Measurements from ENCODE around the gene SGSM1. TPM values are rescaled to one million over a fixed set of nuclear protein-coding genes. Genes with fewer than 3 reads are reported as not detected.
A peak's percentile ranks its signal among the peaks of the same experiment; 100 is the strongest.

SGSM1 gene
- total RNA-seq, 4 donors from 2014 or later, result 1.4 to 3.3 (median 2.1) TPM

- H3K9me3 ChIP-seq, result no peaks in the 10 kb centered on the region
- DNase-seq, result no peak
- peaks cover 0 to 6% (median 0%) of the 10 kb centered on the region in 4 donors for H3K4me1 ChIP-seq
- H3K27ac ChIP-seq, result no peak overlapping the region
- H3K36me3 ChIP-seq, result no peaks in the 10 kb centered on the region
- no peak for TF ChIP-seq POLR2A (IDR thresholded peaks at IDR 0.05)
- TF ChIP-seq, protein P1, sequence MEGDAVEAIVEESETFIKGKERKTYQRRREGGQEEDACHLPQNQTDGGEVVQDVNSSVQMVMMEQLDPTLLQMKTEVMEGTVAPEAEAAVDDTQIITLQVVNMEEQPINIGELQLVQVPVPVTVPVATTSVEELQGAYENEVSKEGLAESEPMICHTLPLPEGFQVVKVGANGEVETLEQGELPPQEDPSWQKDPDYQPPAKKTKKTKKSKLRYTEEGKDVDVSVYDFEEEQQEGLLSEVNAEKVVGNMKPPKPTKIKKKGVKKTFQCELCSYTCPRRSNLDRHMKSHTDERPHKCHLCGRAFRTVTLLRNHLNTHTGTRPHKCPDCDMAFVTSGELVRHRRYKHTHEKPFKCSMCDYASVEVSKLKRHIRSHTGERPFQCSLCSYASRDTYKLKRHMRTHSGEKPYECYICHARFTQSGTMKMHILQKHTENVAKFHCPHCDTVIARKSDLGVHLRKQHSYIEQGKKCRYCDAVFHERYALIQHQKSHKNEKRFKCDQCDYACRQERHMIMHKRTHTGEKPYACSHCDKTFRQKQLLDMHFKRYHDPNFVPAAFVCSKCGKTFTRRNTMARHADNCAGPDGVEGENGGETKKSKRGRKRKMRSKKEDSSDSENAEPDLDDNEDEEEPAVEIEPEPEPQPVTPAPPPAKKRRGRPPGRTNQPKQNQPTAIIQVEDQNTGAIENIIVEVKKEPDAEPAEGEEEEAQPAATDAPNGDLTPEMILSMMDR (IDR thresholded peaks at IDR 0.05), result no peak
- no peaks in the 10 kb centered on the region for H3K27me3 ChIP-seq
- no peak overlapping the region for H3K4me3 ChIP-seq
Measured at GRCh38 chr22:24824915-24825314, 18.9 kb downstream of the SGSM1 start.

GRCh38 chr22:24826710-24827285 lies 20.8 kb downstream of the SGSM1 start:
- H3K36me3 ChIP-seq, result no peaks in the 10 kb centered on the region
- peak overlapping the region in 2 of 4 donors; percentile 31 to 68 for H3K27ac ChIP-seq
- no peak for DNase-seq
- H3K9me3 ChIP-seq, result no peaks in the 10 kb centered on the region
- no peak overlapping the region for H3K4me3 ChIP-seq
- H3K4me1 ChIP-seq, result no peaks in the 10 kb centered on the region
- TF ChIP-seq POLR2A (IDR thresholded peaks at IDR 0.05), result no peak
- TF ChIP-seq, protein P1 (IDR thresholded peaks at IDR 0.05), result no peak
- H3K27me3 ChIP-seq, result no peaks in the 10 kb centered on the region

DNA sequence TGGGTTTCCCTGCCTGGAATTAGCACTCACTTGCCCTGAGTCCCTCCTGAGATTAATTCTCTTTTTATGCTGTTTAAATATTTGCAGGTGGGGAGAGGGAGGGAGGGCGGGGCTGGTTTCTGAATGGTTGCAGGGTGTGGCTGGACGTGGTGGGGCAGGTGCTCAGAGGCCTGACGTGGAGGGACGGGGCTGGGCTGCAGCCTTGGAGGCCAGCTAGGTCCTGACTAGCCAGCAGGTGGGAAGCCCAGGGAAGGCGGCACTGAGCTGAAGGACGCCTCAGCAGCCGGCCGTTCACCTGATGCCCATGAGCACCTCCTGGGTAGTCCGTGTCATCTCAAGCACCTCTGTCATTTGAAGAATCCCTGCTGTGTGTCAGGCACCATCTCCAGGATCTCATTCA lies 21.3 kb downstream of the SGSM1 start:
- Histone ChIP-seq H3K27ac (peak overlapping the region in 2 of 4 donors; percentile 31 to 68), H3K36me3 (no peaks in the 10 kb centered on the region), H3K4me1 (no peaks in the 10 kb centered on the region), H3K9me3 (no peaks in the 10 kb centered on the region), H3K27me3 (no peaks in the 10 kb centered on the region), H3K4me3 (no peak overlapping the region)
- TF ChIP-seq POLR2A (IDR thresholded peaks at IDR 0.05), result no peak
- TF ChIP-seq, protein P1 (IDR thresholded peaks at IDR 0.05), result no peak
- peak in 2 of 3 donors; percentile 66 to 76 for DNase-seq

- Histone ChIP-seq H3K27me3 (no peaks in the 10 kb centered on the region), H3K27ac (no peak overlapping the region), H3K36me3 (no peaks in the 10 kb centered on the region), H3K9me3 (no peaks in the 10 kb centered on the region), H3K4me3 (no peak overlapping the region), H3K4me1 (no peaks in the 10 kb centered on the region)
- no peak for DNase-seq
- TF ChIP-seq POLR2A (IDR thresholded peaks at IDR 0.05), result no peak
- TF ChIP-seq, protein P1 (IDR thresholded peaks at IDR 0.05), result no peak
Measured at GRCh38 chr22:24830205-24830979, 24.4 kb downstream of the SGSM1 start.

GRCh38 chr22:24831687-24832086 lies 25.7 kb downstream of the SGSM1 start:
- no peaks in the 10 kb centered on the region for H3K27me3 ChIP-seq
- H3K9me3 ChIP-seq, result no peaks in the 10 kb centered on the region
- H3K4me1 ChIP-seq, result no peaks in the 10 kb centered on the region
- DNase-seq, result no peak
- peak overlapping the region in 1 of 4 donors; percentile 27 for H3K27ac ChIP-seq
- no peak overlapping the region for H3K4me3 ChIP-seq
- no peak for TF ChIP-seq POLR2A (IDR thresholded peaks at IDR 0.05)
- TF ChIP-seq, protein P1 (IDR thresholded peaks at IDR 0.05), result no peak
- H3K36me3 ChIP-seq, result no peaks in the 10 kb centered on the region
